Endothelial cell of umbilical vein (primary cell): ENCODE results near the gene SHISA6.

Source experiments
- CTCF ChIP-seq, 2 donors: IDR thresholded peaks; 1 replicate in 1 of 2; 2 replicates in 1 of 2; pipeline ENCODE4 v1.5.1; 2011; ENCODE audit warnings: low read length in 2 of 2, mild to moderate bottlenecking in 2 of 2, moderate library complexity in 2 of 2, control low read depth in 1 of 2, inconsistent platforms in 1 of 2, low read depth in 1 of 2; ENCODE audit not compliant: insufficient read depth in 1 of 2; ENCODE audit errors: extremely low read depth in 1 of 2
- EZH2 ChIP-seq: IDR thresholded peaks from 2 replicates; pipeline ENCODE4 v1.6.1; 2012; ENCODE audit warnings: borderline replicate concordance, low read depth, mild to moderate bottlenecking, moderate library complexity, low read length, inconsistent platforms; ENCODE audit not compliant: severe bottlenecking
- FOS ChIP-seq: IDR thresholded peaks from 2 replicates; pipeline ENCODE4 v1.6.1; 2011; ENCODE audit warnings: mild to moderate bottlenecking, low read length, moderate library complexity, borderline replicate concordance; ENCODE audit not compliant: insufficient read depth
- MYC ChIP-seq: IDR thresholded peaks from one replicate; pipeline ENCODE4 v1.6.1; 2011; ENCODE audit warnings: mild to moderate bottlenecking, low read depth, low read length
- POLR2A ChIP-seq: IDR thresholded peaks from 2 replicates; pipeline ENCODE4 v1.6.1; 2012; ENCODE audit warnings: low read depth, mild to moderate bottlenecking, control low read depth, low read length
- POLR2AphosphoS5 ChIP-seq: IDR thresholded peaks from 2 replicates; pipeline ENCODE4 v1.6.1; 2012; ENCODE audit warnings: low read depth, mild to moderate bottlenecking, control low read depth, low read length, moderate library complexity; ENCODE audit not compliant: insufficient read depth
- TF ChIP-seq, protein P1 (sequence below): IDR thresholded peaks from 2 replicates; pipeline ENCODE4 v1.6.1; 2011; ENCODE audit not compliant: insufficient read depth, insufficient read length

DNA sequence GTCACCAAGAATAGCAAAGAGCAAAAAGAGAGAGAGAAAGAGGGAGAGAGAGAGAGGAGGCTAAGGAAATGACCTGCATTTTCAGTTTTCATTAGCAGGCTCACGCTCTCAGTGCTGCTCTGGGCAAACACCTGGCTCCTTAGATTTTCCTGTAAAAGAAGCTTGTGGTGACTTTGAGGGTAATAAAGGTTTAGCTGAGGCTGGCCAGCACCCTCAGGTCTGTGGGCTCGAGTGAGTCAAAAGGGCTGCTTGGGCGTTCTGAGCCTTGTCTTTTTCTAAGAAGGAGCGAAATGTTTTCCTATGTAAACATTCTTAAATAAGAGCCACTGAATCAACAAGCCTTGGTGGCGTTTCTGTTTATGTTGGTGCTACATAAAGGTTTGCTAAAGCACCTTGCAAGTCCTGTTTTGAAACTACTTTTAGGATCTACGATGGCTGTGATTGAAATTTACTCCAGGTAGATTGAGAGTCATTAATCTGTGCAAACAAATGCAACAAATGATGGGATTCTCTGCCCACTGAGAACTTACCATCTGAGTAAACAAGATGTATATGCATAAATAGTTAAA, 38.8 kb downstream of the SHISA6 start:
- no peak for TF ChIP-seq CTCF (IDR thresholded peaks at IDR 0.05; ENCODE audit: extremely low read depth in 1 of 2, insufficient read depth in 1 of 2, low read depth in 1 of 2, low read length in 2 of 2)
- TF ChIP-seq POLR2A = no peak
- TF ChIP-seq, protein P1, sequence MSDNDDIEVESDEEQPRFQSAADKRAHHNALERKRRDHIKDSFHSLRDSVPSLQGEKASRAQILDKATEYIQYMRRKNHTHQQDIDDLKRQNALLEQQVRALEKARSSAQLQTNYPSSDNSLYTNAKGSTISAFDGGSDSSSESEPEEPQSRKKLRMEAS = no peak
- no peak for TF ChIP-seq MYC
- TF ChIP-seq FOS = no peak
- TF ChIP-seq POLR2AphosphoS5 = no peak
- no peak for TF ChIP-seq EZH2
